HG02852 (cell line): ENCODE measurements around the gene TRMT2A.
A peak's percentile ranks its signal among the peaks of the same experiment; 100 is the strongest.
"Not testable (repeated sequence)": the region's sequence is repeated elsewhere in the genome, so short reads cannot be mapped to it uniquely, and the experiment has no call there.

Source experiments
- ATAC-seq: cut with Tn5 transposase; IDR thresholded peaks from one replicate; pipeline ENCODE4 v1.9.1; 2021; ENCODE audit warnings: mild to moderate bottlenecking, moderate library complexity; ENCODE audit not compliant: unreplicated experiment

The TRMT2A gene, protein sequence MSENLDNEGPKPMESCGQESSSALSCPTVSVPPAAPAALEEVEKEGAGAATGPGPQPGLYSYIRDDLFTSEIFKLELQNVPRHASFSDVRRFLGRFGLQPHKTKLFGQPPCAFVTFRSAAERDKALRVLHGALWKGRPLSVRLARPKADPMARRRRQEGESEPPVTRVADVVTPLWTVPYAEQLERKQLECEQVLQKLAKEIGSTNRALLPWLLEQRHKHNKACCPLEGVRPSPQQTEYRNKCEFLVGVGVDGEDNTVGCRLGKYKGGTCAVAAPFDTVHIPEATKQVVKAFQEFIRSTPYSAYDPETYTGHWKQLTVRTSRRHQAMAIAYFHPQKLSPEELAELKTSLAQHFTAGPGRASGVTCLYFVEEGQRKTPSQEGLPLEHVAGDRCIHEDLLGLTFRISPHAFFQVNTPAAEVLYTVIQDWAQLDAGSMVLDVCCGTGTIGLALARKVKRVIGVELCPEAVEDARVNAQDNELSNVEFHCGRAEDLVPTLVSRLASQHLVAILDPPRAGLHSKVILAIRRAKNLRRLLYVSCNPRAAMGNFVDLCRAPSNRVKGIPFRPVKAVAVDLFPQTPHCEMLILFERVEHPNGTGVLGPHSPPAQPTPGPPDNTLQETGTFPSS

DNA sequence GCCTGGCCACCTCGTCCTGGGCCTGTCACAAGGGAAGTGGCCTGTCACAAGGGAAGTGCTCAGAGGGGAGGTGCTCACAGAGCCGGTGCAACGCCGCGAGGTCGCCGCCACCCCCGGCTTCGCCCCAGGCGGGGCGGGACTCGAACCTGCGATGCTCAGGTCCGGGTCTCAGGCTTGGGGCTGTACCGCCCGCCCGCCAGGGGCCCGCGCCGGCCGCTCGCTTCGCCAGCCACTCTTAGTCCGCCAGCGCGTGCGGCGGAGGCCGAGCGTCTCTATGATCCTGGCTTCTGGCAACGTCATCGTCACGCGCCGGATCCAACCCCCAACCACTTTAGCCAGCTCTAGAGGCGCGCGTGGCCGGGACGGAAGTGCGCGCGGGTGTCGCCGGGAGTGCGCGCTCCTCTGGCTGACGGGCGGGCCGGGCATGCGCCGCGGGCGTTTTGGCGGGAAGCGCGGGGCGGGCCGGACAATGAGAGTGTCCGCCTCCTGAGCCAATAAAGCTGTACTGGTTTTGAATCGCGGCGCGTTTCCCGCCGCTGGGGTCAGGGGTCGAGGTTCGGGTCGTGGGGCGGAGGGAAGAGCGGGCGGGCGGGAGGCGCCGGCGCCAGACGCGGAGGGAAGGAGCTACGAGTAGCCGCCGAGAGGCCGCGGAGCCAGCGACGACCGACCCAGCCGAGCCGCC is at the start of gene TRMT2A:
Gene TRMT2A (minus strand): TSS at position 276 of the 682 bp plus-strand sequence. CDS start 320 bp downstream, outside the sequence.
- ATAC-seq = peak; percentile 73

DNA sequence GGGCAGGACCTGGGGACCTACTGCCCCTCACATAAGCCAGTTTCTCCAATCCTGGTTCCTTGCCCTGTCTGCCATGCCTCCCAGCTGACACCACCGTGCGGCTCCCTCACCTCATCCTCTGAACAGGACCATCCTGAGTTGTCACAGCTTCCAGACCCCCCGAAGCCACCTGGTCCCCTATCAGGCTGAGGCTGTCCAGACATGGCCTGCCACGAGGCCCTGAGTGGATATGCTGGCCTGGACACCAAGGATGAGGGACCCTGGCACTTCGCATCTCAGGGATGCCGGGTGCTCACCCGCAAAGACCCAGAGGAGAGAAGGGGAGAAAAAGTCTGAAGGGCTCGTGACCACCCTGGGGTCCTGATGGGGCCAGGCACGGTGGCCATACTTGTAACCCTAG is 49.7 kb upstream of the TRMT2A start:
- ATAC-seq = no peak

GRCh38 chr22:20165913-20166312 is 48.9 kb upstream of the TRMT2A start:
- no peak for ATAC-seq

- no peak for ATAC-seq
Measured at GRCh38 chr22:20165421-20165820, 48.4 kb upstream of the TRMT2A start.

DNA sequence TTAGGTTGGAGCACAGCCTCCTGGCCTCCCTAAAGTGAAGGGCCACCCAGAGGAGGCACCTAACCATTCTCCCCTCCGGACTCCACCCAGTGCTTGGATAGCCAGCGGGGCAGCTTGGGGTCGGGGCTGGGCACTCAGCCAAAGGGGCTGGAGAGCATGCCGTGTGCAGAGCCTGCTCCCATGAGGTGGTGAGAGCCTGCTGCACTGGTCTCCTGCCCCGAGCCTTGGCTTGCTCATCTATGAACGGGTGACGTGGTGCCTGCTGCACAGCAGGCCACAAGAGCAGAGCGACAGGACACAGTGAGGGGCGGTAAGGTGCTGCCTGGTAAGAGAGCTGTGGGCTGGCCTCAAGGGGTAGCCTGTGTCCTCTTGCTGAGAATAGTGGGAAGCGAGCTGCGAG is 47.8 kb upstream of the TRMT2A start:
- no peak for ATAC-seq

DNA sequence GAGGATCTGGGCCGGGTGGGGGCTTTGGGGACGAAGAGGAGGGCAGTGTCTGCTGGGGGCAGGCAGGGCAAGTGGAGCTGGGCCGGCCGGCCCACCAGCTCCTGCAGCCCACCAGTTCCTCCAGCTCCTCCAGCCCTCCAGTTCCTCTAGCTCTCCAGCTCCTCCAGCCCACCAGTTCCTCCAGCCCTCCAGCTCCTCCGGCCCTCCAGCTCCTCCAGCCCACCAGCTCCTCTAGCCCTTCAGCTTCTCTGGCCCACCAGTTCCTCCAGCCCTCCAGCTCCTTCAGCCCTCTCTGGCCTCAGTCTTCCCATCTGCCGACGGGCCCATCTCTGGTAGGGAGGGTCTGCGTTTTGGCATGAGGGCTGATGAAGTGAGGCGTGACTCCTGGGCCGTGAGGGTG is 43.0 kb upstream of the TRMT2A start:
- no peak for ATAC-seq

GRCh38 chr22:20159531-20159930 is 42.5 kb upstream of the TRMT2A start:
- not testable (repeated sequence) for ATAC-seq

DNA sequence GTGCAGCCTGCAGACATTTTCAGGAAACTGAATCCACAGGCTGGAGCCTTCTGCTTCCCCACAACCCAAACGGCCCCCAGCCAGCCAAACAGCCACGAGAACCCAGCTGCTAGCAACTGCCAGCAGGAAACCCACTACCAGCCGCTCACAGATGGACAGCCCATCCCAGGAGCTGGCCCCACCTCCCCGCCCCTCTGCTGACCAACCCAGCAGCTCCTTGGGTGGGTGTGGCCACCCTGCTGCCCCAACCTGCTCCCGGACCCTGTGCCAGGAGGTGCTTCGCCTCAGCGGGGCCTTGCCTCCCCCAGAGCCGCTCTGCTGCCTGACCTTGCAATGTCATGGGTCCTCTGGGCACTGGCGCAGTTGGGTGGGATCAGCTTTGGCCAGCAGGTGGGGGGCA is 42.0 kb upstream of the TRMT2A start:
- ATAC-seq = no peak

GRCh38 chr22:20158391-20159036 is 41.5 kb upstream of the TRMT2A start:
- no peak for ATAC-seq

GRCh38 chr22:20157430-20158183 is 40.6 kb upstream of the TRMT2A start:
- ATAC-seq = no peak

DNA sequence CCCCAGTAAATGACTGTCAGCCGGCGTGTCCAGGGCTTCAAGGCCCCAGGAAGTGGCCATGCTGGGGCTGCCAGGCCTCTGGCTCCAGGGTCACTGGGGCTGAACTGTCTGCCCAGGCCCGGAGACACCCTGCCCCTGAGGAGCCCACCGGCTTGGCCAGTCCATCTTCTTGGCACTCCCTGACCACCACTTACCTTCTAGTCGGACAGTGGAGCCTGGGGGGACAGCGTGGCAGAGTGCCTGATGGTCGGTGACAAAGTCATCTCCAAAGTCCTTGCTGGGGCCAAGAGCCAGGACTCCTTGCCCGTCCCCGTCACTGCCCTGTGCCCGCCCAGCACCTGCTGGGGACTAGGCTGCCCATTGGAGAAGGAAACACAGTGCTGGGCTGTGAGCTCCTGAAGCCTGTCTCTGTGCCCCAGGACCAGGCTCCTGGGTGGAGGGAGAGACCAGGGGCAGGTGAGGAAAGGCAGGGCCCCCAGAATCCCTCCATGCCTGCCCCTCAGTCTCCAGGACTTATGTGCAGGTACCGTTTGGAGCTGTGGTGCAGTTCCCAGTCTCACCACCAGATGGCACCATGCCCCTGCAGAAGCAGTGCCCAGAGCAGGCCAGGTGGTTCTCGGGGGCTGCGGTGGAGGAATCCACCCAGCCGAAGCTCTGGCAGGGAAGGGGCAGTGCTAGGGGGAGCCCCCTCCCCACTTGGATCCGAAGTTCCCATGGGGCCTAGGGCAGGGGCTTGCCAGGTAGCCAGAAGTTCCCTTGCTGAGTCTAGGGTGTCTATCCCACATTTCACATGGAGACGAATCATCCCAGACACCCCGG is 39.8 kb upstream of the TRMT2A start:
- ATAC-seq = no peak

- ATAC-seq = no peak
Measured at GRCh38 chr22:20156042-20156389, 39.0 kb upstream of the TRMT2A start.

- no peak for ATAC-seq
Measured at GRCh38 chr22:20155330-20156041, 38.5 kb upstream of the TRMT2A start.

DNA sequence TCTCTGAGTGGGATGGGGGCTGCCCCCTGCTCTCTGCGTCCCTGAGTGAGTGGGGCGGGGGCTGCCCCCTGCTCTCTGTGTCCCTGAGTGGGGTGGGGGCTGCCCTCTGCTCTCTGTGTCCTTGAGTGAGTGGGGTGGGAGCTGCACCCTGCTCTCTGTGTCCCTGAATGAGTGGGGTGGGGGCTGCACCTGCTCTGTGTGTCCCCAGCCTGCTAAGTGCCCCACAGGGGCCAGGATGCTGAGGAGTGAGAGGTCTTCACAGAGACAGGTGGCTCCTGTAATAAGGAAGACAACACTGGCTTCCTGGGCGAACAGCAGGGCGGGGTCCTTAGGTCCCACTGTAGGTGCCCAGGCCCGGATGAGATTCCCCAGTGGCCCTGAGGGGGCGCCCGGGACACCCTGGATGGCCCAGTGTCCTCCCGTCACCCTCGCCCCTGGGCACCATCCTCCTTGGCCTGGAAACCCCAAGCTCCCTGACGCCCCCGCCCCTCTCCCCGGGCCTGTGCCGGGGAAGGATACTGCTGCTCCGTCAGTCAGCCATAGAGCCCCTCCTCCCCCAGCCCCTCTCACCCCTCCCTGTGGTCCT is 37.7 kb upstream of the TRMT2A start:
- ATAC-seq = no peak

GRCh38 chr22:20153945-20154344 is 36.9 kb upstream of the TRMT2A start:
- no peak for ATAC-seq

GRCh38 chr22:20152464-20152890 is 35.5 kb upstream of the TRMT2A start:
- ATAC-seq = no peak

- ATAC-seq = no peak
Measured at GRCh38 chr22:20151276-20151588, 34.2 kb upstream of the TRMT2A start.

DNA sequence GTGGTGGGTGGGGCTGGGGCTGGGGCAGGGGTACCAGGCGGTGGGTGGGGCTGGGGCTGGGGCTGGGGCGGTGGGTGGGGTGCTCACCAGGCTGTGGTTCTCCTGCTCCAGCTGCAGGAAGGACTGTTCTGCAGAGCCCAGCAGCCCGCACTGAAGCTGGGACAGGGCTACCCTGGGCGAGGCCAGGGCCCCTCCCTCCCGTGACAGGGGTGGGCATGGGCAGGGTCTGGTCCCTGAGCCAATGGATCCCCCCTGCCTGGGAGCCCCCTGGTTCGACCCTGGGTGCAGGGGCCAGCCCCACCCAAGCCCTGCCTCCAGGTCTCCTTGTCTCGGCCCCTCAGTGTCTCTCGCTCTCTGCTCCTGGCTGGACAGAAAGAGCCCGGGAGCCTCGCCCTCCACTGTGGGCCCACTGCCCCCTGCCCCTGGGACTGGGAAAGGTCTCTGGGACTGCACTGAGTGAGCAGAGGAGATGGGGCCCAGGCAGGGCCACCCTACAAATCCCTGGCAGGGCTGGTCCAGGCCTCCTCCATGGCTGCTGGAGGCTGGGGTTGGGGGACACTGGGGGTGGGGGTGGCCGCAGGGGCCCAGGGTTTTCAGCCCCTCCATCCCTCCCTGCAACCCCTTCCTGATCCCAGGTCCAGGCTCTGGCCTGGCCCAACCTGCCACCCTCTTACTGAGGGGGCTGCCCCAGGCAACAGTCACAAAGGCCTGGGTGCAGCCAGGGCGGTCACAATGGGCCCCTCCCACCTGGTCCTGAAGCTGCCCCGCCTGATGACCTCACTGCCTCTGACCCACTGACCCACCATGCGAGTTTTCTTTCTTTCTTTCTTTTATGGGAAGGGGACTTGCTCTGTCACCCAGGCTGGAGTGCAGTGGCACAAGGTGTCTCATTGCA is 33.6 kb upstream of the TRMT2A start, which contains the start of gene CCDC188:
Gene CCDC188 (minus strand): TSS at position 675 of the 895 bp plus-strand sequence. CDS start 69 bp downstream, at position 606.
- no peak for ATAC-seq
